HepG2 (cell line): ENCODE results near the gene ZCCHC24. TPM values are rescaled to one million over a fixed set of nuclear protein-coding genes. Genes with fewer than 3 reads are reported as not detected.

Source experiments
- CC2D1A ChIP-seq: sonication (generic); formaldehyde crosslinking; IDR thresholded peaks from 2 replicates; pipeline ENCODE4 v1.8.1; 2023; ENCODE audit warnings: mild to moderate bottlenecking, missing genetic modification reagents
- CHD2 ChIP-seq: IDR thresholded peaks from 2 replicates; pipeline ENCODE4 v1.6.1; 2011; ENCODE audit warnings: low read depth, low read length, improper control_type of control experiment
- ELF3 ChIP-seq: IDR thresholded peaks from 2 replicates; pipeline ENCODE4 v1.6.1; 2016; ENCODE audit warnings: missing genetic modification reagents, missing compliant biosample characterization
- JDP2 ChIP-seq: sonication (generic); formaldehyde crosslinking; IDR thresholded peaks from 2 replicates; pipeline ENCODE4 v1.8.1; 2022; ENCODE audit warnings: missing genetic modification reagents, borderline replicate concordance
- LCORL ChIP-seq, 2 experiments: fragments of 450-650 bp in 1 of 2; sonication (generic) in 1 of 2; formaldehyde crosslinking in 1 of 2; IDR thresholded peaks; 2 replicates each; pipeline versions ENCODE4 v1.5.0 to v1.6.1; 2017 to 2020; ENCODE audit warnings: antibody characterized with exemption in 1 of 2, missing genetic modification reagents in 1 of 2
- MBD4 ChIP-seq: IDR thresholded peaks from 2 replicates; pipeline ENCODE4 v1.6.1; 2012; ENCODE audit warnings: low read length, inconsistent platforms, borderline replicate concordance
- MTA3 ChIP-seq: sonication (generic); formaldehyde crosslinking; IDR thresholded peaks from 2 replicates; pipeline ENCODE4 v1.4.0; 2020; ENCODE audit warnings: missing genetic modification reagents
- NFYC ChIP-seq: IDR thresholded peaks from 2 replicates; pipeline ENCODE4 v1.6.1; 2016; ENCODE audit warnings: missing genetic modification reagents, missing compliant biosample characterization
- POLR2G ChIP-seq: fragments of 200-400 bp; formaldehyde crosslinking; IDR thresholded peaks from 2 replicates; pipeline ENCODE4 v1.6.1; 2018; ENCODE audit warnings: mild to moderate bottlenecking, low read depth, low read length, moderate library complexity
- RBM22 ChIP-seq: fragments of 200-400 bp; formaldehyde crosslinking; optimal IDR thresholded peaks from 2 replicates; pipeline ENCODE3; 2017; ENCODE audit warnings: mild to moderate bottlenecking, low read length, moderate library complexity
- TCF12 ChIP-seq, 2 experiments: fragments of 450-650 bp in 1 of 2; sonication (generic) in 1 of 2; formaldehyde crosslinking in 1 of 2; IDR thresholded peaks; 2 replicates each; pipeline versions ENCODE4 v1.6.1 to v1.8.0; 2017 to 2022; ENCODE audit warnings: antibody characterized with exemption in 1 of 2, mild to moderate bottlenecking in 1 of 2, missing genetic modification reagents in 1 of 2, moderate library complexity in 1 of 2
- U2AF1 ChIP-seq: fragments of 200-400 bp; formaldehyde crosslinking; optimal IDR thresholded peaks from 2 replicates; pipeline ENCODE3; 2017; ENCODE audit warnings: mild to moderate bottlenecking, low read depth, low read length
- ZBTB21 ChIP-seq: sonication (generic); formaldehyde crosslinking; IDR thresholded peaks from 2 replicates; pipeline ENCODE4 v1.4.0; 2020; ENCODE audit warnings: missing genetic modification reagents
- ZFP90 ChIP-seq: sonication (generic); formaldehyde crosslinking; IDR thresholded peaks from 2 replicates; pipeline ENCODE4 v1.8.0; 2022; ENCODE audit warnings: missing genetic modification reagents, mild to moderate bottlenecking, inconsistent platforms, borderline replicate concordance
- ZNF30 ChIP-seq: sonication (generic); formaldehyde crosslinking; IDR thresholded peaks from 2 replicates; pipeline ENCODE4 v1.5.0; 2020; ENCODE audit warnings: mild to moderate bottlenecking, missing genetic modification reagents
- ZNF446 ChIP-seq: sonication (generic); formaldehyde crosslinking; IDR thresholded peaks from 2 replicates; pipeline ENCODE4 v1.5.0; 2020; ENCODE audit warnings: mild to moderate bottlenecking, missing genetic modification reagents
- polyA plus RNA-seq, 8 experiments: library from polyadenylated mRNA; depleted of rRNA in 3 of 8; stranded (reverse) in 7 of 8; unstranded in 1 of 8; fragments of >200 nt; fragmentation: Illumina TruSeq in 4 of 8; extraction: Trizol in 4 of 8; gene quantifications; 2 replicates each; pipeline versions ENCODE4 v1.2.1 to v1.2.3, GENCODE V29; 2011 to 2016; ENCODE audit warnings: low read depth in 4 of 8, missing spikeins in 1 of 8, mixed read lengths in 1 of 8; ENCODE audit not compliant: insufficient read depth in 1 of 8
- total RNA-seq, 5 experiments: library from RNA; depleted of rRNA; stranded (reverse); fragments of >200 nt; fragmentation: Illumina TruSeq; extraction: Trizol; gene quantifications; 2 replicates each; pipeline ENCODE4 v1.2.3, GENCODE V29; 2016; ENCODE audit warnings: low read depth in 1 of 5
- TF ChIP-seq, protein P1 (sequence below): sonication (generic); formaldehyde crosslinking; IDR thresholded peaks from 2 replicates; pipeline ENCODE4 v1.4.0; 2020; ENCODE audit warnings: missing genetic modification reagents, mild to moderate bottlenecking, borderline replicate concordance
- TF ChIP-seq, protein P2 (sequence below), 2 experiments: sonication (generic) in 1 of 2; formaldehyde crosslinking in 1 of 2; IDR thresholded peaks; 2 replicates each; pipeline versions ENCODE4 v1.6.1 to v1.9.0; 2014 to 2022; ENCODE audit warnings: antibody characterized with exemption in 1 of 2, borderline replicate concordance in 1 of 2, inconsistent platforms in 1 of 2, low read depth in 1 of 2, missing genetic modification reagents in 1 of 2

The ZCCHC24 gene
- total and polyA plus RNA-seq, 2 of the 13 experiments (the other 11 are each of a cell fraction or from before 2014, with no cell fraction given): 3.1 to 7.9 TPM

DNA sequence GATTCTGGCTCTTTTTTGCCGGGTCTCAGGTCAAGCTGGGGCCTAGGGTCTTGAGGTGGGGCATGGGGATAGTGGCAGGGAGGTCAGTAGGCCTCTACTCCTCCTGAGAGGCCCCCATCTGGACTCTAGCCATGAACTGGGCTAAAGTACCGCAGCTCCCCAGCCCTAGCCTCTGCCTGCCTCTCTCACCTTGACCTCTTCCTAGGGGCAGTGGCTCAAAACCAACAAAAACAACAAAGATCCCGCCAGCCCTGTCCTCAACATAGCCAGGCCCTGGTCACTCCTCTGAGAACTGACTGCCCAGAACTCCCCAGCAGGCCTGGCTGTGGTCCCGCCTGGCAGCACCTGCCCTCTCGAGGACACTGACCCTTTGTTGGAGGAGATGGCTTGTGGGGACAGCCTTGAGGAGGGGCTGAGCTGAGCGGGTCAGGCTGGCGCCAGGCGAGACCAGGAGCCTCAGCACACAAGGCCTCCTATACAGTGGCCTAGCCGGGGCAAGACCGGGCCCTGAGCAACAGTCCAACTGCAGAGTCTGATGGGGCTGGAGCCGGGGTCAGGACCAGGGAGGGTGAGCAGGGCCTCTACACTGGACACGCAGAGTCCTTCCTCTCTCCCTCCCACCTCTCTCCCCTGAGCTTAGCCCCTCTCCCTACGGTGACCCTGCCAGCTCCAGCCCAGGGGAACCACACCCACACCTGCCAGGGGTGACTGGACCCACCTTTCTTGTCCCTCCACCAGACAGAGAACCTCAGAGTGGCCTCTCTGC lies 109.8 kb downstream of the ZCCHC24 start (continued):
- TF ChIP-seq, protein P1, sequence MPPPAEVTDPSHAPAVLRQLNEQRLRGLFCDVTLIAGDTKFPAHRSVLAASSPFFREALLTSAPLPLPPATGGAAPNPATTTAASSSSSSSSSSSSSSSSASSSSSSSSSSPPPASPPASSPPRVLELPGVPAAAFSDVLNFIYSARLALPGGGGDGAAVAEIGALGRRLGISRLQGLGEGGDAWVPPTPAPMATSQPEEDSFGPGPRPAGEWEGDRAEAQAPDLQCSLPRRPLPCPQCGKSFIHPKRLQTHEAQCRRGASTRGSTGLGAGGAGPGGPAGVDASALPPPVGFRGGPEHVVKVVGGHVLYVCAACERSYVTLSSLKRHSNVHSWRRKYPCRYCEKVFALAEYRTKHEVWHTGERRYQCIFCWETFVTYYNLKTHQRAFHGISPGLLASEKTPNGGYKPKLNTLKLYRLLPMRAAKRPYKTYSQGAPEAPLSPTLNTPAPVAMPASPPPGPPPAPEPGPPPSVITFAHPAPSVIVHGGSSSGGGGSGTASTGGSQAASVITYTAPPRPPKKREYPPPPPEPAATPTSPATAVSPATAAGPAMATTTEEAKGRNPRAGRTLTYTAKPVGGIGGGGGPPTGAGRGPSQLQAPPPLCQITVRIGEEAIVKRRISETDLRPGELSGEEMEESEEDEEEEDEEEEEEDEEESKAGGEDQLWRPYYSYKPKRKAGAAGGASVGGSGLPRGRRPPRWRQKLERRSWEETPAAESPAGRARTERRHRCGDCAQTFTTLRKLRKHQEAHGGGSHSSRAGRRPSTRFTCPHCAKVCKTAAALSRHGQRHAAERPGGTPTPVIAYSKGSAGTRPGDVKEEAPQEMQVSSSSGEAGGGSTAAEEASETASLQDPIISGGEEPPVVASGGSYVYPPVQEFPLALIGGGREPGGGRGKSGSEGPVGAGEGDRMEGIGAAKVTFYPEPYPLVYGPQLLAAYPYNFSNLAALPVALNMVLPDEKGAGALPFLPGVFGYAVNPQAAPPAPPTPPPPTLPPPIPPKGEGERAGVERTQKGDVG (CRISPR knock-in tag): 0 out of 2 replicates have a peak, but pooled peaks have one; percentile 63
- no peak; the same call in 1 of the 2 replicates for TF ChIP-seq CHD2
- TF ChIP-seq ZNF446 (CRISPR knock-in tag): no peak
- no peak for TF ChIP-seq MBD4
- no peak for TF ChIP-seq TCF12 (IDR thresholded peaks at IDR 0.05)
- TF ChIP-seq TCF12 (CRISPR knock-in tag; IDR thresholded peaks at IDR 0.05): peak; percentile 71; the same call in 1 of the 2 replicates
- TF ChIP-seq ZFP90 (CRISPR knock-in tag): peak; percentile 24; the same call in 1 of the 2 replicates
- no peak for TF ChIP-seq CC2D1A
- peak; percentile 87 for TF ChIP-seq ELF3 (CRISPR knock-in tag)
- TF ChIP-seq RBM22: no peak
- TF ChIP-seq ZNF30: no peak
- TF ChIP-seq POLR2G: peak; percentile 73
- TF ChIP-seq LCORL (IDR thresholded peaks at IDR 0.05): peak; percentile 51
- peak; percentile 99 for TF ChIP-seq LCORL (CRISPR knock-in tag; IDR thresholded peaks at IDR 0.05)
- no peak for TF ChIP-seq JDP2 (CRISPR knock-in tag)
- TF ChIP-seq MTA3 (CRISPR knock-in tag): no peak
- no peak; the same call in 1 of the 2 replicates for TF ChIP-seq ZBTB21
- TF ChIP-seq NFYC: no peak; the same call in 1 of the 2 replicates
- TF ChIP-seq, protein P2, sequence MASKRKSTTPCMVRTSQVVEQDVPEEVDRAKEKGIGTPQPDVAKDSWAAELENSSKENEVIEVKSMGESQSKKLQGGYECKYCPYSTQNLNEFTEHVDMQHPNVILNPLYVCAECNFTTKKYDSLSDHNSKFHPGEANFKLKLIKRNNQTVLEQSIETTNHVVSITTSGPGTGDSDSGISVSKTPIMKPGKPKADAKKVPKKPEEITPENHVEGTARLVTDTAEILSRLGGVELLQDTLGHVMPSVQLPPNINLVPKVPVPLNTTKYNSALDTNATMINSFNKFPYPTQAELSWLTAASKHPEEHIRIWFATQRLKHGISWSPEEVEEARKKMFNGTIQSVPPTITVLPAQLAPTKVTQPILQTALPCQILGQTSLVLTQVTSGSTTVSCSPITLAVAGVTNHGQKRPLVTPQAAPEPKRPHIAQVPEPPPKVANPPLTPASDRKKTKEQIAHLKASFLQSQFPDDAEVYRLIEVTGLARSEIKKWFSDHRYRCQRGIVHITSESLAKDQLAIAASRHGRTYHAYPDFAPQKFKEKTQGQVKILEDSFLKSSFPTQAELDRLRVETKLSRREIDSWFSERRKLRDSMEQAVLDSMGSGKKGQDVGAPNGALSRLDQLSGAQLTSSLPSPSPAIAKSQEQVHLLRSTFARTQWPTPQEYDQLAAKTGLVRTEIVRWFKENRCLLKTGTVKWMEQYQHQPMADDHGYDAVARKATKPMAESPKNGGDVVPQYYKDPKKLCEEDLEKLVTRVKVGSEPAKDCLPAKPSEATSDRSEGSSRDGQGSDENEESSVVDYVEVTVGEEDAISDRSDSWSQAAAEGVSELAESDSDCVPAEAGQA (IDR thresholded peaks at IDR 0.05; ENCODE audit: low read depth): no peak
- TF ChIP-seq, protein P2 (CRISPR knock-in tag; IDR thresholded peaks at IDR 0.05; ENCODE audit: borderline replicate concordance): no peak
- peak; percentile 41 for TF ChIP-seq U2AF1
